Thymus (tissue), 11 donors: ENCODE measurements around the gene TNRC18. TPM values are rescaled to one million over a fixed set of nuclear protein-coding genes. Genes with fewer than 3 reads are reported as not detected.
"Not testable (repeated sequence)": the region's sequence is repeated elsewhere in the genome, so short reads cannot be mapped to it uniquely, and the experiment has no call there.

Experiments used
- DNase-seq, 9 donors: peaks; one replicate each; pipeline ENCODE4 v3.0.0-alpha.2; 2013; ENCODE audit warnings: low spot score in 9 of 9, low read depth in 6 of 9, missing footprints in 1 of 9
- H3K27ac ChIP-seq, 2 donors: one replicate each; pipeline ENCODE4 v1.5.1; 2013; ENCODE audit warnings: control low read depth in 1 of 2, low read depth in 1 of 2, low read length in 1 of 2, mild to moderate bottlenecking in 1 of 2, moderate library complexity in 1 of 2
- H3K27me3 ChIP-seq, 2 donors: one replicate each; pipeline ENCODE4 v1.5.1; 2013; ENCODE audit warnings: low read length in 1 of 2; ENCODE audit not compliant: control insufficient read depth in 2 of 2, insufficient read depth in 1 of 2
- H3K36me3 ChIP-seq, 2 donors: one replicate each; pipeline ENCODE4 v1.5.1; 2013; ENCODE audit warnings: low read length in 1 of 2, mild to moderate bottlenecking in 1 of 2, moderate library complexity in 1 of 2; ENCODE audit not compliant: control insufficient read depth in 2 of 2, insufficient read depth in 2 of 2
- H3K4me1 ChIP-seq, 2 donors: one replicate each; pipeline ENCODE4 v1.5.1; 2013; ENCODE audit warnings: low read length in 2 of 2; ENCODE audit not compliant: control insufficient read depth in 2 of 2, insufficient read depth in 2 of 2
- H3K4me3 ChIP-seq, 2 donors: one replicate each; pipeline ENCODE4 v1.5.1; 2013; ENCODE audit warnings: low read length in 2 of 2, control low read depth in 1 of 2, mild to moderate bottlenecking in 1 of 2
- H3K9me3 ChIP-seq, 2 donors: one replicate each; pipeline ENCODE4 v1.5.1; 2013; ENCODE audit warnings: low read length in 1 of 2, mild to moderate bottlenecking in 1 of 2; ENCODE audit not compliant: control insufficient read depth in 2 of 2, insufficient read depth in 1 of 2
- WGBS: extraction: QIAGEN DNeasy Blood & Tissue Kit; methylation state at CpG from one replicate; pipeline ENCODE4 v1.1.7; 2013; 5-methylcytosine and 5-hydroxymethylcytosine counted together
- polyA plus RNA-seq: library from polyadenylated mRNA; stranded (reverse); fragments of 200-250 nt; gene quantifications from one replicate; pipeline ENCODE4 v1.2.3, GENCODE V29; 2013
- total RNA-seq: library from RNA; stranded (reverse); fragments of 120-200 nt; gene quantifications from one replicate; pipeline ENCODE4 v1.2.4, GENCODE V29; 2013
- donor health status: healthy.

TNRC18 gene
- total and polyA plus RNA-seq, 2 donors: 8.5 to 26.2 TPM

GRCh38 chr7:5363729-5364128 lies 59.9 kb downstream of the TNRC18 start:
- Histone ChIP-seq H3K36me3 (peaks cover 40 to 49% of the 10 kb centered on the region in 2 donors), H3K4me1 (peaks cover 0 to 7% of the 10 kb centered on the region in 2 donors), H3K27me3 (no peaks in the 10 kb centered on the region), H3K27ac (no peak overlapping the region), H3K4me3 (no peak overlapping the region), H3K9me3 (no peaks in the 10 kb centered on the region)
- 49% methylated on average over 8 of the region's 8 CpGs for WGBS
- DNase-seq: no peak

- H3K4me3 ChIP-seq: no peak overlapping the region
- no peaks in the 10 kb centered on the region for H3K27me3 ChIP-seq
- peaks cover 49 to 59% of the 10 kb centered on the region in 2 donors for H3K36me3 ChIP-seq
- peaks cover 0 to 7% of the 10 kb centered on the region in 2 donors for H3K4me1 ChIP-seq
- 97% methylated on average over 18 of the region's 18 CpGs for WGBS
- no peaks in the 10 kb centered on the region for H3K9me3 ChIP-seq
- no peak overlapping the region for H3K27ac ChIP-seq
- DNase-seq: no peak
Measured at GRCh38 chr7:5362466-5362865, 61.2 kb downstream of the TNRC18 start.

GRCh38 chr7:5361446-5362127 lies 62.0 kb downstream of the TNRC18 start:
- WGBS: 98% methylated on average over 58 of the region's 58 CpGs
- H3K4me1 ChIP-seq: peaks cover 0 to 7% of the 10 kb centered on the region in 2 donors
- peaks cover 57 to 61% of the 10 kb centered on the region in 2 donors for H3K36me3 ChIP-seq
- no peak overlapping the region for H3K4me3 ChIP-seq
- no peak overlapping the region for H3K27ac ChIP-seq
- H3K9me3 ChIP-seq: no peaks in the 10 kb centered on the region
- DNase-seq: no peak
- H3K27me3 ChIP-seq: no peaks in the 10 kb centered on the region

DNA sequence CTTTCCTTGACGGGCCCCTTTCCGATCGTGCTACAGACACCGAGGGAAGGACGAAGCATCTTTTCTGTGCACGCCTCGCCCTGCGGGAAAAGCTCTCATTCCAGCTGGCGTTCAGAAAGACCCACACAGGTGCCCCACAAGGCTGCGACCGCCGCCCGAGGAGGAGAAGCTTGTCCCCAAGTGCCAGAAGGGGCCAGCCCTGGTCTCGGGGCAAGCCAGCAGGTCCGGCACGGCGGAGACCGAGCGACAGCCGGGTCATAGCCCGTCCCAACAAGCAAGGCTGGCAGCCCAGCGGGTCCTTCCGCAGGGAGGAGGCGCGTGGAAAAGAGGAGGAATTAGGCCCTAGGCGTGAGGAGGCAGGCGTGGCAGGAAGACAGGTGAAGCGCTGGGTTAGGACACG lies 62.7 kb downstream of the TNRC18 start:
- Histone ChIP-seq H3K36me3 (peaks cover 64 to 65% of the 10 kb centered on the region in 2 donors), H3K4me3 (no peak overlapping the region), H3K4me1 (peaks cover 0 to 5% of the 10 kb centered on the region in 2 donors), H3K9me3 (no peaks in the 10 kb centered on the region), H3K27ac (no peak overlapping the region), H3K27me3 (no peaks in the 10 kb centered on the region)
- DNase-seq: no peak
- 97% methylated on average over 29 of the region's 29 CpGs for WGBS

- Histone ChIP-seq H3K4me1 (no peaks in the 10 kb centered on the region), H3K4me3 (no peak overlapping the region), H3K27ac (no peak overlapping the region), H3K36me3 (peaks cover 66 to 67% of the 10 kb centered on the region in 2 donors), H3K9me3 (no peaks in the 10 kb centered on the region), H3K27me3 (no peaks in the 10 kb centered on the region)
- no peak for DNase-seq
- WGBS: 97% methylated on average over 12 of the region's 12 CpGs
Measured at GRCh38 chr7:5360451-5360850, 63.2 kb downstream of the TNRC18 start.

GRCh38 chr7:5360021-5360420 lies 63.6 kb downstream of the TNRC18 start:
- H3K36me3 ChIP-seq: peaks cover 66 to 69% of the 10 kb centered on the region in 2 donors
- not testable (repeated sequence) for H3K27me3 ChIP-seq, H3K4me1 ChIP-seq

GRCh38 chr7:5359344-5359743 lies 64.3 kb downstream of the TNRC18 start:
- Histone ChIP-seq H3K36me3 (peaks cover 66 to 69% of the 10 kb centered on the region in 2 donors), H3K4me3 (no peak overlapping the region), H3K4me1 (no peaks in the 10 kb centered on the region), H3K27ac (no peak overlapping the region), H3K27me3 (no peaks in the 10 kb centered on the region), H3K9me3 (no peaks in the 10 kb centered on the region)
- 97% methylated on average over 9 of the region's 9 CpGs for WGBS
- DNase-seq: no peak

More at GRCh38 chr7:5360021-5360420, 63.6 kb downstream of the TNRC18 start:
- 97% methylated on average over 6 of the region's 6 CpGs for WGBS
- DNase-seq, H3K9me3 ChIP-seq, H3K27ac ChIP-seq, H3K4me3 ChIP-seq: not testable (repeated sequence)

- H3K27ac ChIP-seq: no peak overlapping the region
- no peaks in the 10 kb centered on the region for H3K4me1 ChIP-seq
- H3K9me3 ChIP-seq: no peaks in the 10 kb centered on the region
- no peak overlapping the region for H3K4me3 ChIP-seq
- H3K36me3 ChIP-seq: peaks cover 67 to 71% of the 10 kb centered on the region in 2 donors
- no peak for DNase-seq
- no peaks in the 10 kb centered on the region for H3K27me3 ChIP-seq
- WGBS: 94% methylated on average over 10 of the region's 10 CpGs
Measured at GRCh38 chr7:5357951-5358350, 65.7 kb downstream of the TNRC18 start.

- no peak overlapping the region for H3K27ac ChIP-seq
- no peak for DNase-seq
- no peaks in the 10 kb centered on the region for H3K27me3 ChIP-seq
- 89% methylated on average over 16 of the region's 16 CpGs for WGBS
- H3K4me3 ChIP-seq: no peak overlapping the region
- H3K36me3 ChIP-seq: peaks cover 66 to 67% of the 10 kb centered on the region in 2 donors
- no peaks in the 10 kb centered on the region for H3K9me3 ChIP-seq
- H3K4me1 ChIP-seq: no peaks in the 10 kb centered on the region
Measured at GRCh38 chr7:5356751-5357119, 66.9 kb downstream of the TNRC18 start.
